ENCODE measurements around the gene ETS2. TPM values are rescaled to one million over a fixed set of nuclear protein-coding genes. Genes with fewer than 3 reads are reported as not detected.

The ETS2 gene
- total and polyA plus RNA-seq, 2 of the 8 experiments (the other 6 are each of a cell fraction or from before 2014, with no cell fraction given) = 11.0 to 45.1 TPM

- TF ChIP-seq HDAC6 (IDR thresholded peaks at IDR 0.05; ENCODE audit: low read depth, low read length) (no peak), CHD1 (IDR thresholded peaks at IDR 0.05; ENCODE audit: low read depth, low read length) (no peak), SIRT6 (IDR thresholded peaks at IDR 0.05; ENCODE audit: low read length) (no peak), RAD21 (IDR thresholded peaks at IDR 0.05 in 1 of 2, conservative IDR thresholded peaks at IDR 0.05 in 1 of 2; ENCODE audit: low read depth in 2 of 2, low read length in 2 of 2) (no peak; a peak in 1 of 4 replicates), TAF7 (optimal IDR thresholded peaks at IDR 0.05; ENCODE audit: borderline replicate concordance, low read depth, low read length) (peak; percentile 90), NANOG (IDR thresholded peaks at IDR 0.05; ENCODE audit: insufficient read depth, low read depth, low read length, poor library complexity, severe bottlenecking) (no peak), GABPA (IDR thresholded peaks at IDR 0.05; ENCODE audit: borderline replicate concordance, insufficient read depth, low read length) (no peak), CBX8 (IDR thresholded peaks at IDR 0.05; ENCODE audit: borderline replicate concordance, low read depth, low read length) (no peak), JUN (IDR thresholded peaks at IDR 0.05; ENCODE audit: low read depth, low read length) (no peak), KDM1A (IDR thresholded peaks at IDR 0.05; ENCODE audit: borderline replicate concordance, low read length) (no peak), HDAC2 (IDR thresholded peaks at IDR 0.05; ENCODE audit: borderline replicate concordance in 1 of 2, low read depth in 2 of 2, low read length in 2 of 2) (peak; percentile 46 to 71; a peak in 1 of 4 replicates), SP4 (IDR thresholded peaks at IDR 0.05; ENCODE audit: low read length) (no peak), SIN3A (conservative IDR thresholded peaks at IDR 0.05 in 1 of 2, IDR thresholded peaks at IDR 0.05 in 1 of 2; ENCODE audit: low read depth in 1 of 2, low read length in 2 of 2) (peak; percentile 31 to 57; a peak in 1 of 4 replicates), KDM5A (IDR thresholded peaks at IDR 0.05; ENCODE audit: low read length) (no peak), SAP30 (IDR thresholded peaks at IDR 0.05; ENCODE audit: insufficient read depth, insufficient replicate concordance, low read length) (no peak), CBX5 (IDR thresholded peaks at IDR 0.05; ENCODE audit: low read depth, low read length) (no peak), TAF1 (IDR thresholded peaks at IDR 0.05; ENCODE audit: low read depth, low read length) (peak; percentile 88)
- TF ChIP-seq, protein P1, sequence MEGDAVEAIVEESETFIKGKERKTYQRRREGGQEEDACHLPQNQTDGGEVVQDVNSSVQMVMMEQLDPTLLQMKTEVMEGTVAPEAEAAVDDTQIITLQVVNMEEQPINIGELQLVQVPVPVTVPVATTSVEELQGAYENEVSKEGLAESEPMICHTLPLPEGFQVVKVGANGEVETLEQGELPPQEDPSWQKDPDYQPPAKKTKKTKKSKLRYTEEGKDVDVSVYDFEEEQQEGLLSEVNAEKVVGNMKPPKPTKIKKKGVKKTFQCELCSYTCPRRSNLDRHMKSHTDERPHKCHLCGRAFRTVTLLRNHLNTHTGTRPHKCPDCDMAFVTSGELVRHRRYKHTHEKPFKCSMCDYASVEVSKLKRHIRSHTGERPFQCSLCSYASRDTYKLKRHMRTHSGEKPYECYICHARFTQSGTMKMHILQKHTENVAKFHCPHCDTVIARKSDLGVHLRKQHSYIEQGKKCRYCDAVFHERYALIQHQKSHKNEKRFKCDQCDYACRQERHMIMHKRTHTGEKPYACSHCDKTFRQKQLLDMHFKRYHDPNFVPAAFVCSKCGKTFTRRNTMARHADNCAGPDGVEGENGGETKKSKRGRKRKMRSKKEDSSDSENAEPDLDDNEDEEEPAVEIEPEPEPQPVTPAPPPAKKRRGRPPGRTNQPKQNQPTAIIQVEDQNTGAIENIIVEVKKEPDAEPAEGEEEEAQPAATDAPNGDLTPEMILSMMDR (IDR thresholded peaks at IDR 0.05; ENCODE audit: control extremely low read depth in 1 of 3, insufficient read depth in 1 of 3, low read depth in 1 of 3, low read length in 3 of 3) = no peak
- TF ChIP-seq, protein P2, sequence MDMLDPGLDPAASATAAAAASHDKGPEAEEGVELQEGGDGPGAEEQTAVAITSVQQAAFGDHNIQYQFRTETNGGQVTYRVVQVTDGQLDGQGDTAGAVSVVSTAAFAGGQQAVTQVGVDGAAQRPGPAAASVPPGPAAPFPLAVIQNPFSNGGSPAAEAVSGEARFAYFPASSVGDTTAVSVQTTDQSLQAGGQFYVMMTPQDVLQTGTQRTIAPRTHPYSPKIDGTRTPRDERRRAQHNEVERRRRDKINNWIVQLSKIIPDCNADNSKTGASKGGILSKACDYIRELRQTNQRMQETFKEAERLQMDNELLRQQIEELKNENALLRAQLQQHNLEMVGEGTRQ (IDR thresholded peaks at IDR 0.05; ENCODE audit: low read length) = no peak
These were observed at the start of gene ETS2 (continued) for GRCh38 chr21:38805328-38806152.
